Fibroblast of the aortic adventitia (primary cell): Measurements from ENCODE around the gene SCYGR7. TPM values are rescaled to one million over a fixed set of nuclear protein-coding genes. Genes with fewer than 3 reads are reported as not detected.
A peak's percentile ranks its signal among the peaks of the same experiment; 100 is the strongest.

ENCODE experiments used
- DNase-seq: peaks from one replicate; pipeline ENCODE4 v3.0.0-alpha.2; 2010; ENCODE audit warnings: low read depth
- H3K4me3 ChIP-seq: 2 replicates; pipeline ENCODE4 v1.5.1; 2011; ENCODE audit warnings: low read depth, mild to moderate bottlenecking, control low read depth, low read length, moderate library complexity
- CTCF ChIP-seq: IDR thresholded peaks from 2 replicates; pipeline ENCODE4 v1.5.1; 2011; ENCODE audit warnings: mild to moderate bottlenecking, low read length, control low read depth, inconsistent platforms; ENCODE audit not compliant: insufficient read depth
- total RNA-seq: library from RNA; depleted of rRNA; stranded (reverse); fragments of >200 nt; gene quantifications from 2 replicates; pipeline ENCODE4 v1.2.3, GENCODE V29; 2012; ENCODE audit warnings: low replicate concordance

The SCYGR7 gene
- total RNA-seq, 1 donor = not detected

DNA sequence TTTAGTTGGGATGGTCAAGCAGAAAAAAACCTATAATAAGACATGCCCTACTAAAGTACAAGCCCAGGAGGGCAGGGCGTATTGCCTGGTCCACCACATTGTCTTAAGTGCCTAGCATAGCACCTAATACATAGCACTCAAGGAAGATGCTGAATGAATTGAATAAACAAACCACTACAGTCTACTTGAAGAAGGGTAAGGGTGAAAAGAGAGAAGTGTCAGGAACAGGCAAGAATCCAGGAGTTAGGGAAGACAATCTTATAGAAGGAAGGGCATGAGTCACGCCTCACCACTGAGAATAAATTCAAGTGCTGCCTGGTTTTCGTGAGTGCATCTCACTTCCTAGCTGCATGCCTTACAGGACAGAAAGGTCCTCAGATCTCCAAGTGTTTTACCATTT lies 24.2 kb upstream of the SCYGR7 start:
- H3K4me3 ChIP-seq = no peak overlapping the region
- DNase-seq = peak; percentile 25
- no peak for TF ChIP-seq CTCF

GRCh38 chr2:227706859-227707258 lies 21.3 kb upstream of the SCYGR7 start:
- no peak overlapping the region for H3K4me3 ChIP-seq
- DNase-seq = no peak
- no peak for TF ChIP-seq CTCF

DNA sequence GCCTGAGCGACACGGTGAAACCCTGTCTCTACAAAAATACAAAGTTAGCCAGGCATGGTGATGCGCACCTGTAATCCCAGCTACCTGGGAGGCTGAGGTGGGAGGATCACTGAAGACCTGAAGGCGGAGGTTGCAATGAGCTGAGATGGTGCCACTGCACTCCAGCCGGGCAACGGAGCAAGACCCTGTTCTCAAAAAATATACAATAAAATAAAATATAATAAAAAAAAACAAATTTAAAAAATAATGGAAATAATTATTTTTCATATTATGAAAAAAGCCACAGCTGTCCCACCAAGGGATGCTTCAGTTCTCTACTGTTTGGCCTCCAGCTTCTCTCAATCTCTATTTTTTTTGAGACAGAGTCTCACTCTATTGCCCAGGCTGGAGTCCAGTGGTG lies 20.7 kb upstream of the SCYGR7 start:
- no peak for TF ChIP-seq CTCF
- H3K4me3 ChIP-seq = no peak overlapping the region
- no peak for DNase-seq

DNA sequence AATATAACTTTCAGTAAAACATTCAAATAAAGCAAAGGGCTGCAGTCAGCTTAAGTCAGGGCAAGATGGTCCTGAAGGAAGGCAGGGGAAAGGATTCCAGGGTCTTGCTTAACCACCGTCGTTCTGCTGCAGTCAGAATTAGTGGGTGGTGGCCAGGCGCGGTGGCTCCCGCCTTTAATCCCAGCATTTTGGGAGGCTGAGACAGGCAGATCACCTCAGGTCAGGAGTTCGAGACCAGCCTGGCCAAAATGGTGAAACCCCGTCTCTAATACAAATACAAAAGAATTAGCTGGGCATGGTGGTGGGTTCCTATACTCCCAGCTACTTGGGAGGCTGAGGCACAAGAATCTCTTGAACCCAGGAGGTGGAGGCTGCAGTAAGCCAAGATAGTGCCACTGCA lies 17.1 kb upstream of the SCYGR7 start:
- TF ChIP-seq CTCF = no peak

DNA sequence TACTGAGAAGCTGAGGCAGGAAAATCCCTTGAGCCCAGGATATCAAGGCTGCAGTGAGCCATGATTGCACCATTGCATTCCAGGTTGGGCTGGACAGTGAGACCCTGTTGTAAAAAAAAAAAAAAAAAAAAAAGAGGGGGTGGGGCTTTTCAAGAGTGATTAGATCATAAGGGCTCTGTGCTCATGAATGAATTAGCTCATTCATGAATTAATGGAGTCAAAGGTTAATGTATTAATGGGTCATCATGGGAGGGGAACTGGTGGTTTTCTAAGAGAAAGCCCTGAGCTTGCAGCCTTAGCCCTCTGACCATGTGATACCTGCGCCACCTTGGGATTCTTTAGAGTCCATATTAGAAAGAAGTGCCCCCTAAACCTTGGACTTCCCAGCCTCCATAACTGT lies 14.8 kb upstream of the SCYGR7 start:
- no peak for TF ChIP-seq CTCF
- no peak overlapping the region for H3K4me3 ChIP-seq
- DNase-seq = no peak

More for the DNA sequence above, 17.1 kb upstream of the SCYGR7 start:
- H3K4me3 ChIP-seq = no peak overlapping the region
- no peak for DNase-seq

- no peak overlapping the region for H3K4me3 ChIP-seq
- no peak for DNase-seq
Measured at GRCh38 chr2:227716501-227716900, 11.6 kb upstream of the SCYGR7 start.

More at GRCh38 chr2:227716501-227716900, 11.6 kb upstream of the SCYGR7 start:
- no peak for TF ChIP-seq CTCF
